NCI-H1417 (cell line): ENCODE measurements around the gene ABR.

Experiments
- DNase-seq, 3 experiments: peaks; one replicate each; lab custom pipeline; 2025; lab: John Stamatoyannopoulos, UW

Gene ABR

DNA sequence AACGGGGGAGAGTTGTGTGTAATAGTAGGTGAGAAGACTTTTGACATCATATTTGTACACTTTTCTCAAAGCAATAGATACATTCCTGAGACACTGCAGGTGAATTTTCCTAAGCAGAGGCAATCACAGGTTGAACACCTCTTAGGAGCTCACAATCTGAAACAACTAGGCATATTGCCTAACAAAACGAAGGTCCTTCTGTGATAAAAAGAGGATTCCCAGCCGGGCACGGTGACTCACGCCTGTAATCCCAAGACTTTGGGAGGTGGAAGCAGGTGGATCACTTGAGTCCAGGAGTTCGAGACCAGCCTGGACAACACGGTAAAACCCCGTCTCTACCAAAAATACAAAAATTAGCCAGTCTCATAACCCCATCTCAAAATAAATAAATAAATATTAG, 217.6 kb downstream of the ABR start:
- DNase-seq, result no peak

- no peak for DNase-seq
Observed at GRCh38 chr17:958712-959451, 220.9 kb downstream of the ABR start.

DNA sequence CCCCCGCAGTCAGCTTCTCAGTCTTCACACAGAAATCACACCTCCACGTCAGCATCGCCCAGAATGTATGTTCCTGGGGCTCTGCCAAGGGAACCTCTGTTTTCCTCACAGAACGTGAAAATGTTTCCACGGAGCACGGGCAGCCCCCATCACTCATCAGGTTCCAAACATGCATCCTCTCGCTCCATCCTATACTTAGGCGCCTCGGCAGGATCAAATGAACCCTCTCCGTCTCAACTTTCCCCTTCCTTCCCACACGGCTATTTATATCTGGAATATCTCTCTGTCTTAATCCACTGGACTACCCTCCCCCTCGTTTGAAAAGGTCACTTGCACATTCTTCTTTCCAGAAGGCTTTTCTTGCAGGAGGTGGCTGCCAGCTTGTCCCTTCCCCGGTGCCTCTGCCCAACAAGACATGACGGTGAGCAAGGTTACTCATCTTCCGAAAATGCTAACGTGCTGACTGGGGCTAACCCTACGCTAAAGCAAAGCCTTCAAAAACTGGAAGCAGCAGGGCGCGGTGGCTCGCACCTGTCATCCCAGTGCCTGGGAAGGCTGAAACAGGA, 221.8 kb downstream of the ABR start:
- DNase-seq, result no peak

DNA sequence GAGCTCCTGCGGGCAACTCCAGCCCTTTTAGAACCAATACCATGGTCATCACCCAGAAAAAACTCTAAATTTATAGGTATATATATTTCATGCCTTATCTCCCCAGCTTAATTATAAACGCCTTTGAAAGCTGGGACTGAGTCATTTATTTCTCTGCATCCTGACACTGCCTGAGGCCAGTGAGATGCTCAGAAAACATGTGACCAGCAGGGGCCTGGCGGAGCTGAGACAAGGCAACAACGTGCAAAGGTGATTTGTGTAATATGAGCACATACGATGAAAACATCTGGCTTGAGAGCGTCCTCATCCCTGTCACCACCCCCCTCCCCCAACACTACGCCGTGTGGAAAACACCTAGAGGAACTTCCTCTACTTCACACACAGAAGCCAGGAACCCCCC, 222.9 kb downstream of the ABR start:
- DNase-seq, result peak; percentile 9 to 41 (median 40)

DNA sequence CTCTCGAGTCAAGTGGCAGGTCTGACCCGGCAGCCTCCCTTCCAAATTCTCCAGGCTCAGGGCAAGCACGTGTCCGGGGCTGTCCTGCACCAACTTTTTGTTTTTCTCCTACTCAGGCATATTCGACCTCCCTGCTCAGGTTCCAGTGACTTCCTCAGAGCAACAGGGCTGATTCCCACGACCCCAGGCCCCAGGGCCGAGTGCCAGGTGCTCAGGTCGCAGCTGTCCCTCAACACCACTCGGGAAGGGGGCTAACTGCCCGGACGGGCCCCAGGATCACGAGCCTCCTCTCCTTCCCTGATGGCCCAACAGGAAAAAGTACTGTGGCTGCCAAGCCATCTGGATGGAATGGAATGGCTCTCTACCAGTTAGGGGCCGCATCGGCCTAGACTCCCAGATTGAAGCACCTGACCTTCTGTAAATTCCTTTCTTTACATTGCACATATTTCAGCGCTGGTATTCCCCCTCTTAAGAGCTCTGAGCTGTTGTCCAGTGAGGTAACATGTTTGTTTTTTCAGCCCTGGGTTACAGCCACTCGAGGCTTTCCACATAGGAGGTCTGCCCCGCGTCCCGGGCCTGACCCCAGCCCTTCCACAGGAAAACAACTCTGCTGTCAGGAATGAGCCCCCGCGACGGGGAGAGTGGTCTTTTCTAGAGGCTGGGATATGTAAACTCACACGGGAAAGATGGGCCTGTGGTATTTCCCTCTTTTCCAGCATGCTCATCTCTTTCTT, 225.2 kb downstream of the ABR start:
- no peak for DNase-seq

GRCh38 chr17:953767-954166, 226.0 kb downstream of the ABR start:
- DNase-seq, result no peak
